Type B pancreatic cell (in vitro differentiated cells): ENCODE measurements around the gene DRICH1. TPM values are rescaled to one million over a fixed set of nuclear protein-coding genes. Genes with fewer than 3 reads are reported as not detected.
"Not testable (repeated sequence)": the region's sequence is repeated elsewhere in the genome, so short reads cannot be mapped to it uniquely, and the experiment has no call there.

Experiments
- DNase-seq: peaks from one replicate; pipeline ENCODE4 v3.0.0; 2021; ENCODE audit warnings: mixed read lengths; ENCODE audit not compliant: unreplicated experiment; ENCODE audit errors: extremely low spot score
- H3K27ac Mint-ChIP-seq: 2 replicates; pipeline ENCODE4 v1.8.0; 2021; ENCODE audit warnings: mild to moderate bottlenecking, mixed read lengths
- H3K27me3 Mint-ChIP-seq: 2 replicates; pipeline ENCODE4 v1.8.0; 2021; ENCODE audit warnings: mixed read lengths
- H3K36me3 Mint-ChIP-seq: 2 replicates; pipeline ENCODE4 v1.8.0; 2021; ENCODE audit warnings: mixed read lengths
- H3K4me1 Mint-ChIP-seq: one replicate; pipeline ENCODE4 v1.8.0; 2021; ENCODE audit warnings: mixed read lengths; ENCODE audit not compliant: unreplicated experiment
- H3K4me3 Mint-ChIP-seq: 2 replicates; pipeline ENCODE4 v1.8.0; 2021; ENCODE audit warnings: mild to moderate bottlenecking, mixed read lengths
- H3K9me3 Mint-ChIP-seq: 2 replicates; pipeline ENCODE4 v1.8.0; 2021; ENCODE audit warnings: mixed read lengths
- total RNA-seq: library from RNA; stranded (reverse); gene quantifications from 2 replicates; pipeline ENCODE4 v1.2.1, GENCODE V29; 2021; ENCODE audit warnings: low replicate concordance
- TF ChIP-seq, protein P1 (sequence below): fragments of 200-600 bp; sonication (generic); conservative IDR thresholded peaks from 2 replicates; pipeline ENCODE4 v1.5.0; 2021; ENCODE audit warnings: antibody characterized with exemption, mild to moderate bottlenecking

The DRICH1 gene
- total RNA-seq, 1 donor from 2014 or later: 0.43 TPM

DNA sequence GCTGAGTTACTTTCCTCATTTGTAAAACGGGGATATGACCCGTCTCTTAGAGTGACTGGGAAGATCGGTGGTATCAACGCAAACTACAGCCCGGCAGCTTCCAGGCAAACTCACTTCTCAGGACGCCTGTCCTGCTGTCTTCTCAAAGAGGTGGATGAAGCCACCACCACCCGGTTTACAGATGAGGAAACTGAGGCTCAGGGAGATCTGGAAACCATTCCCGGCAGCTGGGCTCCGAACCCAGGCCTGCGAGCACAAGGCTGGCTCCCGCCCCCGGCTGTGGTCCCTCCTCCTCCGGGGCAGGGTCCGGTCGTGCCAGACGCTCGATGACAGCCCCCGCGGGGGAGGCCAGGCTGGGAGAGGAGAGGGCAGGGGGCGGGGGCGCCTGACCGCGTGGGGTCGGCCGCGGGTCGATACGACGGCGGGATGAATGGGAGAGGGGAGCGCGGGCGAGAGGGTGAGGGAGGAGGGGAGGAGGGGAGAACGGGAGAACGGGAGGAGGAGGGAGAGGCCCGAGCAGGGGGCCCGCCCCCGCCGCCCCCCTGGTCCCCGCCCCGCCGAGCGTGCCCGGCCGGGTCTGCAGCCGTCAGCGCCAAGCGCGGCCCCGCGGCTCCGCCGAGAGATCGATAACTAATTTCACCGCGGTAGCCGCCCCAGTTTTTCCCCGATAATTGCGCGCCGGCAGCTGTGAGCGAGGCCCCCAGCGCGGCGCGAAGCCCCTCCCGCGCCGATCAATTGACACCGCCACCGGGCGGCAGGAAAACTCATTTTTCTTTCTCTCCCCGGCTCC is 66.0 kb downstream of the DRICH1 start:
- peaks cover 11% of the 10 kb centered on the region for H3K27me3 Mint-ChIP-seq
- peak overlapping the region; percentile 87 for H3K4me3 Mint-ChIP-seq
- no peak for DNase-seq
- H3K36me3 Mint-ChIP-seq: no peaks in the 10 kb centered on the region
- H3K27ac Mint-ChIP-seq: peak overlapping the region; percentile 15
- H3K4me1 Mint-ChIP-seq: peaks cover 19% of the 10 kb centered on the region
- TF ChIP-seq, protein P1, sequence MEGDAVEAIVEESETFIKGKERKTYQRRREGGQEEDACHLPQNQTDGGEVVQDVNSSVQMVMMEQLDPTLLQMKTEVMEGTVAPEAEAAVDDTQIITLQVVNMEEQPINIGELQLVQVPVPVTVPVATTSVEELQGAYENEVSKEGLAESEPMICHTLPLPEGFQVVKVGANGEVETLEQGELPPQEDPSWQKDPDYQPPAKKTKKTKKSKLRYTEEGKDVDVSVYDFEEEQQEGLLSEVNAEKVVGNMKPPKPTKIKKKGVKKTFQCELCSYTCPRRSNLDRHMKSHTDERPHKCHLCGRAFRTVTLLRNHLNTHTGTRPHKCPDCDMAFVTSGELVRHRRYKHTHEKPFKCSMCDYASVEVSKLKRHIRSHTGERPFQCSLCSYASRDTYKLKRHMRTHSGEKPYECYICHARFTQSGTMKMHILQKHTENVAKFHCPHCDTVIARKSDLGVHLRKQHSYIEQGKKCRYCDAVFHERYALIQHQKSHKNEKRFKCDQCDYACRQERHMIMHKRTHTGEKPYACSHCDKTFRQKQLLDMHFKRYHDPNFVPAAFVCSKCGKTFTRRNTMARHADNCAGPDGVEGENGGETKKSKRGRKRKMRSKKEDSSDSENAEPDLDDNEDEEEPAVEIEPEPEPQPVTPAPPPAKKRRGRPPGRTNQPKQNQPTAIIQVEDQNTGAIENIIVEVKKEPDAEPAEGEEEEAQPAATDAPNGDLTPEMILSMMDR: no peak
- H3K9me3 Mint-ChIP-seq: no peaks in the 10 kb centered on the region

DNA sequence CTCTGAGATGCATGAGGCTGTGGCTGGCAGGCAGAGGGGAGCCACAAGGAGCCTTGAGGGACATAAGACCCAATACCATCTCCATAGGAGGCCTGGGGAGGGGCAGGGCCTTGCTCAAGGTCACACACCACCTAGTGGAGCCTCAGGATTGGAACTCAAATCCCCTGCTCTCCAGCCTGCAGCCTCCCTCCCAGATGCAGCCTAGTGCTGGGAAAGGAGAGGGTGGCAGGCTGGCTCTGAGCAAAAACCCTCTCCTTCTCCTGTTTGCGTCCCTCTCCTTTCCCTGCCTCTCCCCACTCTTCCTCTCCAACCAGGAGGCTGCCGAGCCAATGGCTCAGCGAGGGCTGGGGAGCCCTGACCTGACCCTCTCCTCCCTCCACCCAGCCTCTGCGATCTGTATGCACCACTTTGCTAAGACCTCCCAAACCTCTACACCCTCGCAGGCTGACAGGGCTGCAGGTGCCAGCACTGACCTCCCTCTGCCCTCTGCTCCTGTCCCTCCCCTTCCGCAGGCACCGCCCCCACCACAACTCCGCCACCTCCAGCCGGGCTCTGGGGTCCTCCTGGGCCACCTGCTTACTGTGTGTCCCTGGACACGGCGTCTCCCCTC is 66.7 kb downstream of the DRICH1 start:
- Mint-ChIP-seq H3K27ac (peak overlapping the region; percentile 15), H3K9me3 (no peaks in the 10 kb centered on the region), H3K4me3 (peak overlapping the region; percentile 87), H3K36me3 (no peaks in the 10 kb centered on the region), H3K4me1 (peaks cover 19% of the 10 kb centered on the region), H3K27me3 (peaks cover 11% of the 10 kb centered on the region)
- no peak for DNase-seq
- TF ChIP-seq, protein P1: peak; percentile 27

DNA sequence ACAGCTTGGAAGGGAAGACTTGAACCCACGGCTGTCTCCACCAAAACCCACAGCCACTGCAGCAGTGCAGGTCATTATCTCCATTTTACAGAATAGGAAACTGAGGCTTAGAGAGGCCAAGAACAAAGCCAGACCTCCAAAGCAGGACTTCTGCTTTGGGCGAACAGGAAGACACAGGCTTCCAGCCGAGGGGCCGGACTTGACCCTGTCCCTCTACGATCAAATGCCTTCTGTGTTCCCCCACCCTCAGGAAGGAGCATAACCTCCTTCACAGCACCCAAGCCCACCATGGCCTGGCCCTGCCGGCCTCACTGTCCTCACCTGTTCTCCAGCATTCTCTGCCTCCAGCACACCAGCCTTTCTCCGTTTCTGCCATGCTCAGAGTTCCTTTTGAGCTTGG is 67.8 kb downstream of the DRICH1 start:
- Mint-ChIP-seq H3K27me3 (peaks cover 11% of the 10 kb centered on the region), H3K4me1 (peaks cover 23% of the 10 kb centered on the region), H3K9me3 (no peaks in the 10 kb centered on the region), H3K4me3 (no peak overlapping the region), H3K36me3 (no peaks in the 10 kb centered on the region), H3K27ac (no peak overlapping the region)
- DNase-seq: no peak
- TF ChIP-seq, protein P1: no peak

DNA sequence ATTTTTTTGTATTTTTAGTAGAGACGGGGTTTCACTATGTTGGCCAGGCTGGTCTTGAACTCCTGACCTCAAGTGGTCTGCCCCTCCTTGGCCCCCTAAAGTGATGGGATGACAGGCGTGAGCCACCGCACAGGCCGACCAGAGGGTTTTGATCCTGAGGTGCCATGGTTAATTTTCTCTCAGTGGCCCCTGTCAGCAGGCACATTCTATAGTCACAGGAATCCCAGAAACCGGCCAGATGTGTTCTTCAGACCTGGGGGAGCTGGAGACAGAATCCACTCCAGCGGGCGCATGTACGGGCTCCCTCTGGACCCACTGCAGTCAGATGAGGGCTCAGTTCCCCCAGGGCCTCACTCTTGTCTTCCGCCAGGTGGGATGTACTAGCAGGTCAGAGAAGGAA is 69.0 kb downstream of the DRICH1 start:
- TF ChIP-seq, protein P1: no peak
- H3K4me1 Mint-ChIP-seq: peaks cover 23% of the 10 kb centered on the region

DNA sequence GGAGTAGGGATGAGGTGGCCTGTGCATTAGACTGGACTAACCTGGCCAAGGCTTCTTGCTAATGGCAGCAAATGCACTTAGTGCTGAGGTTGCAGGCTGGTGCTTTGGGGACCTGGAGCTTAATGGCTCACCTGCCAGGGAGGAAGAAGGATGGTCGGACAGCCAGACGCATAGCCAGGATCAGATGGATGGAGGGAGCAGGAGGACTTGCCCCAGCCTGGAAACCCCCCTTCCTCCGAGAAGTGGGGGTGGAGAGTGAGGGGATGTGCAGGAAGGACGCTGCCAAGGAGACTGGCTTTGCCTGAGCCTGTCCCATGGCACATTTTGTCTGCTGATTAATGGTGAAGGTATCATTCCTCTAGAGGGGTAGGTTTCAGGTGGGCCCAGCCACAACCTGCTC is 69.9 kb downstream of the DRICH1 start:
- H3K36me3 Mint-ChIP-seq: no peaks in the 10 kb centered on the region
- peaks cover 11% of the 10 kb centered on the region for H3K27me3 Mint-ChIP-seq
- peak overlapping the region; percentile 34 for H3K4me3 Mint-ChIP-seq
- no peak overlapping the region for H3K27ac Mint-ChIP-seq
- no peaks in the 10 kb centered on the region for H3K9me3 Mint-ChIP-seq
- TF ChIP-seq, protein P1: no peak
- peaks cover 18% of the 10 kb centered on the region for H3K4me1 Mint-ChIP-seq
- no peak for DNase-seq

More for the DNA sequence above, 69.0 kb downstream of the DRICH1 start:
- peaks cover 11% of the 10 kb centered on the region for H3K27me3 Mint-ChIP-seq
- no peaks in the 10 kb centered on the region for H3K9me3 Mint-ChIP-seq
- H3K4me3 Mint-ChIP-seq: no peak overlapping the region
- no peak for DNase-seq
- no peak overlapping the region for H3K27ac Mint-ChIP-seq
- H3K36me3 Mint-ChIP-seq: no peaks in the 10 kb centered on the region

DNA sequence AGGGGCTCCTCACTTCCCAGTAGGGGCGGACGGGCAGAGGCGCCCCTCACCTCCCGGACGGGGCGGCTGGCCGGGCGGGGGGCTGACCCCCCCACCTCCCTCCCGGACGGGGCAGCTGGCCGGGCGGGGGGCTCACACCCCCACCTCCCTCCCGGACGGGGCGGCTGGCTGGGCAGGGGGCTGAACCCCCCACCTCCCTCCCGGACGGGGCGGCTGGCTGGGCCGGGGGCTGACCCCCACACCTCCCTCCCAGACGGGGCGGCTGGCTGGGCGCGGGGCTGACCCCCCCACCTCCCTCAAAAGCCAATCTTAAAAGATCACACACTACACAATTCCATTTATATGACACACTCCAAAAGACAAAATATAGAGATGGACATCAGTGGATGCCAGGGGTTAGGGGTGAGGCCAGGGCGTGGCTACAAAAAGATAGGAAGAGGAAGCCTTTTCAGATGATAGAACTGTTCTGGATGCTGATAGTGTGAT is 71.1 kb downstream of the DRICH1 start:
- H3K4me3 Mint-ChIP-seq, DNase-seq, H3K9me3 Mint-ChIP-seq, H3K27ac Mint-ChIP-seq, H3K36me3 Mint-ChIP-seq: not testable (repeated sequence)
- peaks cover 12% of the 10 kb centered on the region for H3K27me3 Mint-ChIP-seq
- H3K4me1 Mint-ChIP-seq: peaks cover 19% of the 10 kb centered on the region

DNA sequence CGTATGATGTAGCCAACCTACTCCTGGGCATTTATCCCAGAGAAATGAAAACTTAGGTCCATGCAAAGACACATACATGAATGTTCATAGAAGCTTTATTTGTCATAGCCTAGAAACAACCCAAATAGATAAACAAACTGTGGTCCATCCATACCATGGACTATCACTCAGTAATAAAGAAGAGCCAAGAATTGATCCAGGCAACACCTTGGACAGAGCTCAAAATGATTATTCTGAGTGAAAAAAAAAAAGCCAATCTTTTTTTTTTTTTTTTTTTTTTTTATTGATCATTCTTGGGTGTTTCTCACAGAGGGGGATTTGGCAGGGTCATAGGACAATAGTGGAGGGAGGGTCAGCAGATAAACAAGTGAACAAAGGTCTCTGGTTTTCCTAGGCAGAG is 71.9 kb downstream of the DRICH1 start:
- not testable (repeated sequence) for H3K36me3 Mint-ChIP-seq, DNase-seq, H3K9me3 Mint-ChIP-seq, H3K27ac Mint-ChIP-seq, H3K27me3 Mint-ChIP-seq
- Mint-ChIP-seq H3K4me1 (peaks cover 14% of the 10 kb centered on the region), H3K4me3 (peak overlapping the region; percentile 44)
